ENCODE results near the gene CLDND1.
A peak's percentile ranks its signal among the peaks of the same experiment; 100 is the strongest.

CLDND1 gene

DNA sequence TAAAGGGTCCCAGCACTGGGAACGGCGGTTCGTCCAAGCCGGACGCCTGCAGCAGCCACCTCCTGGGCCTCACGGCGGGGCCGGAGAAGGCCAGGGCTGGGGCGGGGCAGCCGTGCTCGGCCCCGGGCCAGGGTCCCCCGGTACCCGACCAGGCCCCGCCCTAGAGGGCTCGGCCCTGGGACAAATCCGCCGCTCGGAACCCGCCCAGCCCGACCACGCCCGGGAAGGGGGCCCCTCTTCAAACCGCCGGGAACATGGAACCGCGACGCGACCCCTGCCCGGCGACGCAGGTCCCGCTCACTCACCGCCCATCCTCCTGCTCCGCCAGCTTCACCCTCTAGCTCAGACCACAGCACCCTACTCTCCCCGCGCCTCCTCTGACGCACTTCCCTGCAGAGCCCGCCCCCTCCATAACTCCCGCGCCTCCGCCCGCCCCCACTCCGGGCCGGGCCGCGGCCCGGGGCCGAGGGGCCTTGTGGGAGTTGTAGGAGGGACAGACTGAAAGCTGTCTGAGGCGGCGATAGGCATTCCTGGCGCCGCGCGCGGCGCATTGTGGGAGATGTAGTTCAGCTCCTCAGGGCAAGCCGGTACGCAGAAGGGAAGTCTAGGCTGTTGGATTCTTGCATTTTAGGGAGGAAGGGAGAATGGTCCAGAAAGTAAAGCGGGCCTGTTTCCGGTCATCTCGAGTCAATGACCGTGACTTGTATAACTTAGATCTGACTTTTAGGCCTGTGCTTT, at the start of gene CLDND1:
TSS of gene CLDND1 (minus strand) at position 359 of the 738 bp plus-strand sequence. CDS start 1,478 bp downstream, outside the sequence.
- Histone ChIP-seq H3K36me3 (ENCODE audit: low read length) (peaks cover 34% of the 10 kb centered on the region), H3K9ac (ENCODE audit: low read length) (peak within 1 kb of the TSS; percentile 86), H2AFZ (ENCODE audit: low read depth, low read length, severe bottlenecking) (peak within 1 kb of the TSS; percentile 88), H3K27me3 (ENCODE audit: low read length) (no peaks in the 10 kb centered on the region), H4K20me1 (ENCODE audit: low read depth, low read length) (peaks cover 5% of the 10 kb centered on the region; the same call in 1 of the 2 replicates), H3K79me2 (ENCODE audit: insufficient read depth, low read length) (peaks cover 46% of the 10 kb centered on the region), H3K9me3 (ENCODE audit: insufficient read depth, low read length) (no peaks in the 10 kb centered on the region), H3K4me2 (ENCODE audit: low read depth, low read length, poor library complexity, severe bottlenecking) (peak within 1 kb of the TSS; percentile 92), H3K4me3 (ENCODE audit: insufficient read depth, low read length, poor library complexity, severe bottlenecking) (peak within 1 kb of the TSS; percentile 84), H3K27ac (ENCODE audit: low read depth, low read length) (peak within 1 kb of the TSS; percentile 37), H3K9me2 (replicated peaks; ENCODE audit: insufficient read depth, low read length) (no peaks in the 10 kb centered on the region), H3F3A (ENCODE audit: insufficient read depth) (no peaks in the 10 kb centered on the region)
- TF ChIP-seq, protein P1, sequence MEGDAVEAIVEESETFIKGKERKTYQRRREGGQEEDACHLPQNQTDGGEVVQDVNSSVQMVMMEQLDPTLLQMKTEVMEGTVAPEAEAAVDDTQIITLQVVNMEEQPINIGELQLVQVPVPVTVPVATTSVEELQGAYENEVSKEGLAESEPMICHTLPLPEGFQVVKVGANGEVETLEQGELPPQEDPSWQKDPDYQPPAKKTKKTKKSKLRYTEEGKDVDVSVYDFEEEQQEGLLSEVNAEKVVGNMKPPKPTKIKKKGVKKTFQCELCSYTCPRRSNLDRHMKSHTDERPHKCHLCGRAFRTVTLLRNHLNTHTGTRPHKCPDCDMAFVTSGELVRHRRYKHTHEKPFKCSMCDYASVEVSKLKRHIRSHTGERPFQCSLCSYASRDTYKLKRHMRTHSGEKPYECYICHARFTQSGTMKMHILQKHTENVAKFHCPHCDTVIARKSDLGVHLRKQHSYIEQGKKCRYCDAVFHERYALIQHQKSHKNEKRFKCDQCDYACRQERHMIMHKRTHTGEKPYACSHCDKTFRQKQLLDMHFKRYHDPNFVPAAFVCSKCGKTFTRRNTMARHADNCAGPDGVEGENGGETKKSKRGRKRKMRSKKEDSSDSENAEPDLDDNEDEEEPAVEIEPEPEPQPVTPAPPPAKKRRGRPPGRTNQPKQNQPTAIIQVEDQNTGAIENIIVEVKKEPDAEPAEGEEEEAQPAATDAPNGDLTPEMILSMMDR (IDR thresholded peaks at IDR 0.05; ENCODE audit: insufficient read depth, low read length, poor library complexity, severe bottlenecking), result no peak
- no peak for TF ChIP-seq EZH2phosphoT487 (conservative IDR thresholded peaks at IDR 0.05; ENCODE audit: low read length)

DNA sequence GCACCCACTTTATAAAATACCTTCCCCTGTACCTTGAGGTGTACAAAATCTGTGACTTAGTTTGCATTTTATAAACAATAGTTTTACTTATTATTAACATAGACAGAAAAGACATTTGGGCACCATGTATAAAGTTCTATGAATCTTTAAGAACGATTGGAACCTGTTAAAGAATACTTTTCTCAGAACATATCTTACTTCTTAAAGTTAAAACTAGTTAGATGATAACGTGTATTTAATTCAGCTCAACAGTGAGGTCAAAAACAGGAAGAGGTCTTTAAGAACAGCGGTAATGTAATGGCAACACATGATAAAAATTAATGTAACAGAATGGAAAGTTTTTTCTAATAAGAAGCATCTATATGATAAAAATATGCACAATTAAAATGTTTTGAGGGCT, 45.7 kb upstream of the CLDND1 start:
- peak overlapping the region; percentile 92 for H3K27ac ChIP-seq (ENCODE audit: low read depth, low read length)
- H3K9ac ChIP-seq (ENCODE audit: low read length), result peak overlapping the region; percentile 45
- no peaks in the 10 kb centered on the region for H3K36me3 ChIP-seq (ENCODE audit: low read length)
- H3K9me3 ChIP-seq (ENCODE audit: insufficient read depth, low read length), result no peaks in the 10 kb centered on the region
- no peaks in the 10 kb centered on the region for H3K79me2 ChIP-seq (ENCODE audit: insufficient read depth, low read length)
- H3K4me3 ChIP-seq (ENCODE audit: insufficient read depth, low read length, poor library complexity, severe bottlenecking), result no peak overlapping the region
- peak overlapping the region; percentile 63 for H3K4me2 ChIP-seq (ENCODE audit: low read depth, low read length, poor library complexity, severe bottlenecking)
- TF ChIP-seq EZH2phosphoT487 (conservative IDR thresholded peaks at IDR 0.05; ENCODE audit: low read length), result no peak
- TF ChIP-seq, protein P1 (IDR thresholded peaks at IDR 0.05; ENCODE audit: insufficient read depth, low read length, poor library complexity, severe bottlenecking), result no peak
- no peaks in the 10 kb centered on the region for H3K9me2 ChIP-seq (replicated peaks; ENCODE audit: insufficient read depth, low read length)
- H2AFZ ChIP-seq (ENCODE audit: low read depth, low read length, severe bottlenecking), result peak overlapping the region; percentile 80
- H3K27me3 ChIP-seq (ENCODE audit: low read length), result no peaks in the 10 kb centered on the region
- no peaks in the 10 kb centered on the region for H4K20me1 ChIP-seq (ENCODE audit: low read depth, low read length)
- H3F3A ChIP-seq (ENCODE audit: insufficient read depth), result peaks cover 48% of the 10 kb centered on the region

DNA sequence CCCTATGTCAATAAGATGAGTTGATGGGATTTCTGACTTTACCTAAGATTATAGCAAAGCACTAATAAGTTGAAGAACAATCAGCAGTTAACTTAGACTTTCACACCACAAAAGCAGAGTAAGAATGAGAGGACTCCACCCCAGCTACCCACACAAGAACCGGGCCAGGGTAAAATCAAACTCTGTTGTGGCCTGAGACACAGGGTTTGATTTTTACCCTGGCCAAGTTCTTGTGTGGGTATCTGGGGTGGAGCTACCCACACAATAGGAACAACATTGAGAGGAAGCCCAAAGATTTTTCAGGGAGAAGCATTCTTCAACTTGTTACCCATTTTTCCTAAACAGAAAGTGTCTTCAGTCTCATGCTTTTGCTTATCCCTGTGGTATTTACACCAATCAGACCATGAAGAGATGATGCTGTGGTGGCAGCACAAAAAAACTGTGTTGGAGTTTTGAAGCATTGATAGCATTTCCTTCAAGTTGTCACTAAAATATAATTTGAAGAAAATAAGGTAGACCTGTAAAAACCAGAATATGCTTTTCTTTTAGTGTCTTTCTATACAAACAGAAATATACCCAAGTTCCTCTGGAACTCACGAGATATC, 45.1 kb upstream of the CLDND1 start:
- H3K27ac ChIP-seq (ENCODE audit: low read depth, low read length), result peak overlapping the region; percentile 92
- H3K4me3 ChIP-seq (ENCODE audit: insufficient read depth, low read length, poor library complexity, severe bottlenecking), result no peak overlapping the region
- no peaks in the 10 kb centered on the region for H3K79me2 ChIP-seq (ENCODE audit: insufficient read depth, low read length)
- no peaks in the 10 kb centered on the region for H3K9me3 ChIP-seq (ENCODE audit: insufficient read depth, low read length)
- TF ChIP-seq EZH2phosphoT487 (conservative IDR thresholded peaks at IDR 0.05; ENCODE audit: low read length), result no peak
- H3K9me2 ChIP-seq (replicated peaks; ENCODE audit: insufficient read depth, low read length), result no peaks in the 10 kb centered on the region
- H3K27me3 ChIP-seq (ENCODE audit: low read length), result no peaks in the 10 kb centered on the region
- H3K9ac ChIP-seq (ENCODE audit: low read length), result peak overlapping the region; percentile 45
- H4K20me1 ChIP-seq (ENCODE audit: low read depth, low read length), result no peaks in the 10 kb centered on the region
- H3K36me3 ChIP-seq (ENCODE audit: low read length), result no peaks in the 10 kb centered on the region
- H3K4me2 ChIP-seq (ENCODE audit: low read depth, low read length, poor library complexity, severe bottlenecking), result peak overlapping the region; percentile 63
- peak overlapping the region; percentile 80 for H2AFZ ChIP-seq (ENCODE audit: low read depth, low read length, severe bottlenecking)
- H3F3A ChIP-seq (ENCODE audit: insufficient read depth), result peaks cover 51% of the 10 kb centered on the region

DNA sequence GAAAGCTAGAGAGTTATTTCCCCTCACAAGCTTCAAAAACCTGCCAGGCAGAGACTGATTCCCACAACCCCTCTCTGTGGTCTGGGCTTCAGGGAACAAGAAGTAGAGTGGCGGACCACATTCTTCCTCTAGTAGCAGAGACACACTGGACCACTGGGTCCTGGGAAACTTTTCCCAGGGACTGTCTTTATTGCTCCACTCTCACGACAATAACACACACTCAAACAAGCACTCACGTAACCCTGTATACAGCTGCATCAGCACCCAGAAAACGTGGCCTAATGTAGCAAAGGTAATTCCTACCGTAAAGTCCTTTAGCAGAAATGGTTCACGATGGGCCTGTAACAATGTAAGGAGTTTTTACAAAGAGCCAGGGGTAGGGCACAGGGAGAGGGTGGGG, 43.1 kb upstream of the CLDND1 start:
- Histone ChIP-seq H3K9me2 (replicated peaks; ENCODE audit: insufficient read depth, low read length) (no peaks in the 10 kb centered on the region), H3K4me2 (ENCODE audit: low read depth, low read length, poor library complexity, severe bottlenecking) (peak overlapping the region; percentile 80), H3K4me3 (ENCODE audit: insufficient read depth, low read length, poor library complexity, severe bottlenecking) (peak overlapping the region; percentile 22), H3F3A (ENCODE audit: insufficient read depth) (peaks cover 60% of the 10 kb centered on the region), H2AFZ (ENCODE audit: low read depth, low read length, severe bottlenecking) (peak overlapping the region; percentile 46), H4K20me1 (ENCODE audit: low read depth, low read length) (no peaks in the 10 kb centered on the region), H3K27me3 (ENCODE audit: low read length) (no peaks in the 10 kb centered on the region), H3K9me3 (ENCODE audit: insufficient read depth, low read length) (no peaks in the 10 kb centered on the region), H3K36me3 (ENCODE audit: low read length) (no peaks in the 10 kb centered on the region), H3K79me2 (ENCODE audit: insufficient read depth, low read length) (no peaks in the 10 kb centered on the region), H3K27ac (ENCODE audit: low read depth, low read length) (peak overlapping the region; percentile 92), H3K9ac (ENCODE audit: low read length) (peak overlapping the region; percentile 51)
- TF ChIP-seq, protein P1 (IDR thresholded peaks at IDR 0.05; ENCODE audit: insufficient read depth, low read length, poor library complexity, severe bottlenecking), result no peak
- no peak for TF ChIP-seq EZH2phosphoT487 (conservative IDR thresholded peaks at IDR 0.05; ENCODE audit: low read length)

Data from SU-DHL-6 (cell line).